Upper lobe of left lung (tissue), 4 donors: ENCODE measurements around the gene KRTAP5-8.

Experiments used
- CTCF ChIP-seq, 6 experiments: fragments of 450-650 bp in 4 of 6; fragments of 200-600 bp in 2 of 6; sonication (generic) in 2 of 6; IDR thresholded peaks; one replicate each; pipeline ENCODE4 v1.5.1; 2016 to 2019; ENCODE audit warnings: antibody characterized with exemption in 6 of 6
- EP300 ChIP-seq, 4 donors: sonication (generic); formaldehyde crosslinking; IDR thresholded peaks; one replicate each; pipeline ENCODE4 v1.5.1; 2017; ENCODE audit warnings: antibody characterized with exemption in 4 of 4, control low read depth in 2 of 4
- POLR2A ChIP-seq, 4 donors: fragments of 450-650 bp; IDR thresholded peaks; one replicate each; pipeline ENCODE4 v1.5.1; 2016 to 2017; ENCODE audit warnings: antibody characterized with exemption in 4 of 4, mild to moderate bottlenecking in 2 of 4
- POLR2AphosphoS5 ChIP-seq, 2 donors: sonication (generic); formaldehyde crosslinking; IDR thresholded peaks; one replicate each; pipeline ENCODE4 v1.5.1; 2017; ENCODE audit warnings: antibody characterized with exemption in 2 of 2

GRCh38 chr11:71544525-71545214 lies 6.8 kb downstream of the KRTAP5-8 start:
- TF ChIP-seq CTCF (IDR thresholded peaks at IDR 0.05) (no peak), POLR2AphosphoS5 (IDR thresholded peaks at IDR 0.05) (no peak), POLR2A (IDR thresholded peaks at IDR 0.05) (no peak), EP300 (IDR thresholded peaks at IDR 0.05) (no peak)
